A549 treated with AZD9567 at 1 μM for 4 hours (cell line): ENCODE results near the gene SLC17A3. TPM values are rescaled to one million over a fixed set of nuclear protein-coding genes. Genes with fewer than 3 reads are reported as not detected.

Source experiments
- total RNA-seq: library from RNA; stranded (reverse); fragments of 200-300 nt; extraction: Qiagen RNA extraction; gene quantifications from 5 replicates; pipeline ENCODE4 v1.2.3, GENCODE V29; 2022; ENCODE audit not compliant: insufficient read depth

The SLC17A3 gene
- 0.89 to 1.0 TPM (median 0.98 TPM) in 4 of 5 replicates, not detected in the other for total RNA-seq

GRCh38 chr6:25874118-25874517, at the start of gene SLC17A3:
SLC17A3 (minus strand) TSS chr6:25874243; CDS start chr6:25868387, 5,856 bp downstream.

GRCh38 chr6:25831532-25832306, 42.3 kb downstream of the SLC17A3 start, which contains the start of gene SLC17A1:
SLC17A1 (minus strand) TSS chr6:25832052; CDS start chr6:25830557, 1,495 bp downstream.

Other genes with a start within 250 kb of the SLC17A3 start
- gene SCGN, start 222.0 kb downstream of the SLC17A3 start, total RNA-seq = 0.12 to 0.23 TPM (median 0.16 TPM) in 4 of 5 replicates, not detected in the other
- gene SLC17A4, start 119.5 kb downstream of the SLC17A3 start, total RNA-seq = not detected in 5 replicates
- gene SLC17A1, start 42.2 kb downstream of the SLC17A3 start, total RNA-seq = not detected in 5 replicates
- not detected in 5 replicates for gene SLC17A2, start 56.4 kb upstream of the SLC17A3 start, total RNA-seq
- 1.3 to 1.7 TPM (median 1.5 TPM) in 5 replicates for gene TRIM38, start 88.6 kb upstream of the SLC17A3 start, total RNA-seq
- 10.3 to 15.0 TPM (median 12.6 TPM) in 5 replicates for gene HFE, start 213.2 kb upstream of the SLC17A3 start, total RNA-seq